Uterus (tissue), 2 donors: ENCODE data around the gene LLCFC1.

Source experiments
- CTCF ChIP-seq, 4 experiments: fragments of 200-600 bp in 2 of 4; fragments of 450-650 bp in 2 of 4; sonication (generic) in 2 of 4; IDR thresholded peaks; one replicate each; pipeline ENCODE4 v1.5.1; 2016 to 2019; ENCODE audit warnings: antibody characterized with exemption in 4 of 4, mild to moderate bottlenecking in 2 of 4, moderate library complexity in 1 of 4
- POLR2A ChIP-seq, 2 donors: fragments of 450-650 bp; IDR thresholded peaks; one replicate each; pipeline ENCODE4 v1.6.1; 2016; ENCODE audit warnings: antibody characterized with exemption in 2 of 2, mild to moderate bottlenecking in 1 of 2, moderate library complexity in 1 of 2

DNA sequence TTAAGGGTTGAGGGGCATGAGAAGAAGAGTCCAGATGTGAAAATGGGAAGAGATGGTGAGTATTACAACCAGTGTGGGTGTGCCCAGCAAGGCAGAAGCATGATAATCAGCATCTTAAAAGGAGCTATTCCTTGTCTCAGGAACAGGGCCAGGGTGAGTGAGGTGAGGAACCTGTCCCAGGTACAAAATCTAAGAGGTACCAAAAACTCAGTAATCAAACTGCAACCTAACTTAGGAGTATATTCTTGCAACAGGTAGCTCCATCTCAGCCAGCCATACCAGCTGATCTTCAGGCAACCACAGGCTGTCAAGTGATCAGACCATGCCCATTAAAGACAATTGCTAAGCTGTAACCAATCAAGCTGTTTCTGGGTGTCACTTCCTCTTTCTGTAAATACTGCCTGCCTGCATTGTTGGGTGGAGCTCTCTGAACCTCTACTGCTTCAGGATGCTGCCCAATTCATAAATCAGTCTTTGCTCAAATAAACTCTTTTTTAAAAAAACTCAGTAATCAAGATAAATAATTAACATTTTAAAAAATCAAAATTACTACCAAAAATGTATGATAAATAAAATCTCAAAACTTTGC lies 15.5 kb downstream of the LLCFC1 start:
- TF ChIP-seq CTCF (IDR thresholded peaks at IDR 0.05): no peak
- no peak for TF ChIP-seq POLR2A (IDR thresholded peaks at IDR 0.05)
